ENCODE data around the gene UTY.
A peak's percentile ranks its signal among the peaks of the same experiment; 100 is the strongest.

The UTY gene

DNA sequence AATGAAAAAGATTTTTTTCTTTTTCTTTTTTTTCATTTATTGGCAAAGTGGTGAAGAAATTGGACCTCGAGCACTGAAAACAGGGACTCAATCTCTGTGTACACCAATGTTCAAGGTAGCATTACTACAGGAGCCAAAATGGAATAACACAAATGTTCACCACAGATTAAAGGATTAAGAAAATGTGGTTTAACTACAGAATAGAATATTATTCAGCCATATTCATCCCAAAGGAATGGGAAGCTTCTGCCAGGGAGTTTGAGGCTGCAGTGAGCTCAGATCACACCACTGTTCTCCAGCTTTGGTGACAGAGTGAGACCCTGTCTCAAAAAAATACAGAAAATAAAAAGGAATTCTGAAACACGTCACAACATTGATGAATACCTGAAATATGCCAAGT is 81.0 kb downstream of the UTY start:
- no peak for DNase-seq

DNA sequence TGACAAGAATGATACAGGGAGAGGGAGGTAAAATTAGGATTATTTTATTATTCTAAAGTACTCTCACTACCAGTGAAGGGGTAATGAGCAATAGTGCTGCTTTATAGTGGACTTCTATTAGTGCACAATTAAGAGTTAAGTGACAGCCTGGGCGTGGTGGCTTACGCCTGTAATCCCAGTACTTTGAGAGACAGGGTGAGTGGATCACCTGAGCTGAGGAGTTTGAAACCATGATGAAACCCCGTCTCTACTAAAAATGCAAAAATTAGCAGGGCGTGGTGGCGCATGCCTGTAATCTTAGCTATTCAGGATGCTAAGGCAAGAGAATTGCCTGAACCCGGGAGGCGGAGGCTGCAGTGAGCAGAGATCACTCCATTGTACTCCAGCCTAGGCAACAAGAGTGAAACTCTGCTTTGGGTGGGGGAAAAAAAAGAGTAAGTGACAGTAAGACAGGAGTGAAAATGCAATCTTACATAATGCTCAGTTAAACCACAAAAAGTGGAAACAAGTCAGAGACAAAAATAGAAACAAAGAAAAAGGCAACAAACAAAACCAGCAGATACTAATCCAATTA is 98.6 kb downstream of the UTY start:
- no peak for DNase-seq

DNA sequence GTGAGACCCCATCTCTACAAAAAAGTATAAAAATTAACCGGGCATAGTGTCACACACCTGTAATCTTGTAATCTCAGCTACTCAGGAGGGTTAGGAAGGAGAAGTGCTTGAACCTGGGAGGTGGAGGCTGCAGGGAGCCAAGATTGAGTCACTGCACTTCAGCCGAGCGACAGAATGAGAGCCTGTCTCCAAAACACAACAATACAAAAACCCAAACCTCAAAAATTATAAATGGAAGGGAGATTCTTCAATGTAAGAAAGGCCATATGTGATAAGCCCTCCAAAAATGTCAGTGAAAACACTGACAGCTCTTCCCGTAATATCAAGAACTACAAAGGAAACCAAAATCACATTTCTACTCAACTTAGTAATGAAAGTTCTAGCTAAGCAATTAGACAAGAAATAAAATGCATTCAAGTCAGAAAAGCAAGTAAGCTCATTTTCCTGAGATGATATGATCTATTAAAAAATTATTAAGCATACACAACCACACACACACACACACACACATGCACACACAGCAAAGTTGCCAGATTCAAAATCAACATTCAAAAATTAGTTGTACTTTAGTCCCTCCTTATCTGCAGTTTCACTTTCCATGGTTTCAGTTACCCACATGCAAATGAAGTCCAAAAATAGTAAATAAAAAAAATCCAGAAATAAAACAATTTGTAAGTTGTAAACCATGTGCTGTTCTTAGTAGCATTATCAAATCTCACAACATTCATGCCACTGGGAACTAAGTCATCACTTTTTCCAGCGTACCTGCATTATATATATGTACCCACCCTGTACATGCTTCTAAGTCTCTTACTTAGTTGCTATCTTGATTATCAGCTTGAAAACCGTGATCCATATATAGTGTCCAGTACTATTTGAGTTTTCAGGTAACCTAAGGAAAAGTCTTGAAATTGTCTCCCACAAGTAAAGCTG is 108.7 kb downstream of the UTY start:
- DNase-seq = no peak

DNA sequence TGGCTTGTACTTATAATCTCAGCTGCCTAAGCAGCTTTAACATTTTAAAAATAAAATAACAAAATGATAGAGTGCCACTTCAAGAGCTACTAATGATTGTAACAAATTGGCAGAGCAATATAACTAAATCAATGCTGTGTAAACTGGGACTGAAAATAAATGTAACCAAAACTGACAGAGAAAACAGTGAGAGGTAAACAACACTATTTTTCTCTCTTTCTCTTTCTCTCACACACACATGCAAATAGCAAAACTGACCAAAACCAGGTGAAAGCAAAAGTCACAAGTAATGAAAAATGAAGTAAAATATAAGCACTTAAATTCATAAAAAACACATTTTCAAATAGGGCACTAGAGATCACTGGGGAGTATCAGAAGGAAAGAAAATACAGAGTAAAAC is 109.6 kb downstream of the UTY start:
- no peak for DNase-seq

DNA sequence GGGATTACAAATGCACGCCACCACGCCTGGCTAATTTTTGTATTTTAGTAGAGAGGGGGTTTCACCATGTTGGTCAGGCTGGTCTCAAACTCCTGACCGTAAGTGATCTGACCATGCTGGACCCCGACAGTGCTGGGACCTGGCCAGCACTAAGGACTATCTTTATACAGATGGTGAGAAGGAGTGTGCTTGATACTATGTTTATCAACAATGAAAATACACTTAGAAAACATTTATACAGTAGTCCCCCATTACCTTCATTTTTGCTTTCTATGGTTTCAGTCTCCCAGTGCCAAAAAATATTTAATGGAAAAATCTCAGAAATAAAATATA is 111.4 kb downstream of the UTY start:
- no peak for DNase-seq

DNA sequence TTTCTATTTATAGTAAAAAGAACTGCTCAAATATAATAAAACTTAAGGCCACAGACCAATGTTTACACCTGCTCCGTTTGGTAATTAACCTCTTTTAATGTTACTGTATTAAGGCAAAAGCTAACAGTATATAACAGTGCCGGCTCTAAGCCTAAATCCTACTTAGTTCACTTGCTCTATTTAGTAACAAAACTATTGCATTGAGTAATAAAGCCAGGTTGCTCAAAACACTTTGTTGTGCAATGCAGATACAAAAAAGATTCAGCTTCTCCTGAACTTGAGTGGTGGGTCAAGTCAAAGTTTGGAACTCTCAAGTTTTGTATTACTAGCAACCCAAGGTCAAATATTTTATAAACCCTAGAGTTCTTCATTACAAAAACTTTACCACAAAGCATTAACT is 116.2 kb downstream of the UTY start:
- no peak for DNase-seq

DNA sequence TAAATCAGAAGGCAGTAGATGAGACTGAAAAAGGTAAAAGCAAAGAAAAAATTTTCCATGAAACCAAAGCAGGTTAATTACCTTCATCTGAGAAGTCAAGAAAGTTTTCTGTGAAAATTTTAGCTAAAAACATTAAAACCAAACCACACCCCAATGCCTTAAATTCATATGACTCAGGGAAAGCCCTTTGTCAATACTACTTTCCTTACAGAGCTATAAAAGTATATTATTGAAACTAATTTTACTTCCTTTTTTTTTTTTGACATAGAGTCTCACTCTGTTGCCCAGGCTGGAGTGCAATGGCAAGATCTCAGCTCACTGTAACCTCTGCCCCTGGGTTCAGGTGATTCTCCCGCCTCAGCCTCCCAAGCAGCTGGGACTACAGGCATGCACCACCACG is 117.2 kb downstream of the UTY start:
- no peak for DNase-seq

DNA sequence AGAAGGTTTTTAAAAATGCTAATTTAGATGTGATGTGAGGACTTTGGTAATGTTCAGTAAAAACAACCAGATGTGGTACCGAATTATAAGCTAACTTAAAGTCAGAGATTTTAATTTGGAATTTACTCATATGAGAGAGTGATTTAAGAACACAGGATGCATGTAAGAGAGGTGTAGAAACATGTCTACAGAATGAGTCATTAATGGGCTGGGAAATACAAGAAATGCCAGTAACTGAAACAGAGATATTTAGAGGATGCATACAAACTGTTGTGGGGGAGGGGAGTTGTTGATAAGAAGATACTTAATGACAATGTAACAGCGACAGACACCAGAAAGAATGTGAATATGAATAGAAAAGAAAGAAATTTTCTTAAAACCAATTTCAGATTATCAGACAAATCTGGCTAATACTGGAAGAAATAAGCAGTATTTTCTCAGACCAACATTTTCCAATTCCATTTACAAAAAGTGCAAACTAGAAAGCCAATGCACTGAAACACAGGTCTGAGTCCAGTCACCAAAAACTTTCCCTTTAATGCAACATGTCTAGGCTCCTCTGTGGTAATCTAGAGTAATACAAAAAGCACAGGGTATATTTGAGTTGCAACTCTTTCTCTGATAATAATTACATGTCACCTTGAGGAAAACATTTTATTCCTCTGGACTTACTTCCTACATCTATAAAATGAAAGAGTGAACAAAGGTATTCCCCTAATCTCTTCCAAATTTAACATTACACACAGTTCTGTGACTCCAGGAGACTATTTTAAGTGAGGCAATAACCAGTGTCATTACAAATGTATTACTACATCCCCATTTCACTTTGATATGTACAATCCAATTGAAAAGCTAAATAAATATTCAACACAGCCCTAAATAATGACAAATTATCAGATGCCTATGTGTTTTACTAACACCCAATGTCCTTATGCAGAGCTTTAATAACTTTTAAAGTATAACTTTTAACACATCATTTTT is 117.9 kb downstream of the UTY start:
- DNase-seq = no peak

DNA sequence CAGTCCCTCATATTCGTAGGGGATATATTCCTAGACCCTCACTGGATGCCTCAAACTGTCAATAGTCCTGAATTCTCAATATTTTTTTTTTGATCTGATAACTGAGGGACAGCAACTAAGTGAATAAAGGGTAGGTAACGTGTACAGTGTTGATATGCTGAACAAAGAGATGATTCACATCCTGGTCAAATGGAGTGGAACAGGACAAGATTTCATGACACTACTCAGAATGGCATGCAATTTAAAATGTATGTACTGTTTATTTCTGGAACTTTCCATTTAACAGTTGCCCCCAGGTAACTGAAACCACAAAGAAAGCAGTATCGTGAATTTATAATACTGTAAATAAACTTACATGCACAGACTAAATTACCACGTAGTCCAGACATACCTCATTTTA is 128.4 kb downstream of the UTY start:
- DNase-seq = no peak

DNA sequence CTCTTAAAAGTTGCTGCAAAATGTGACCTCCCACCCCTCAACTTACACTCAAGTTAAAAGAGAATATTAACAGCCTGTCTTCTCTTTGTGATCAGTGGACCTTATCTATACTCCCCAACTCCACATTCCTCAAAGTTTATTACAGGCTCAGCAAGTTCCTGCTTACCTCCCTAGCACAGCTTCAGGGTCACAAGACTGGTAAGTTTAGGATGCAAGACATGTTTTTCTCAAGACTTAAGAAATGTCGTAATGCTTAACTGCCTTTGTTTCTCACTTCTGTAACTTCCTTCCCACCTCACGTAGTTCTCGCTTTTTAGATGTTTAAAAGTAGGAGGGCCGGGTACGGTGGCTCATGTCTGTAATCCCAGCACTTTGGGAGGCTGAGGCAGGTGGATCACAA is 132.7 kb downstream of the UTY start:
- DNase-seq = no peak

DNA sequence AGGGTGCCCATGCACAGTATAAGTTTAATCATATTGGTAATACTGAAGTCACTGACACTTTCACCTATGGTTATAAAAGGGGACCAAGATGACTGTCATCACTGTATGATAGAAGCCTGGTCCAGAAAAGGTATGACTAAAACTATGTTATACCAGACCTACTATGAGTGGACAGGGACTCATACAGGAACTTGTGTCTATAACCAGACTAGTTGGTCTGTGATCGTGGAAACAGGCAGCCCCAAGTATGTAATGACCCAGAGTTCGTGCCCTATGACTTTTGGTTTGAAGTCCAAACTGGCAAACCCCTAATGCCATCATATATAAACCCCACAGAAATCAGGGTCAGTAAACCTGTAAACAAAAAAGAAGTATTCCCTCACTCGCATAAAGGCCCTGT is 134.3 kb downstream of the UTY start:
- no peak for DNase-seq

DNA sequence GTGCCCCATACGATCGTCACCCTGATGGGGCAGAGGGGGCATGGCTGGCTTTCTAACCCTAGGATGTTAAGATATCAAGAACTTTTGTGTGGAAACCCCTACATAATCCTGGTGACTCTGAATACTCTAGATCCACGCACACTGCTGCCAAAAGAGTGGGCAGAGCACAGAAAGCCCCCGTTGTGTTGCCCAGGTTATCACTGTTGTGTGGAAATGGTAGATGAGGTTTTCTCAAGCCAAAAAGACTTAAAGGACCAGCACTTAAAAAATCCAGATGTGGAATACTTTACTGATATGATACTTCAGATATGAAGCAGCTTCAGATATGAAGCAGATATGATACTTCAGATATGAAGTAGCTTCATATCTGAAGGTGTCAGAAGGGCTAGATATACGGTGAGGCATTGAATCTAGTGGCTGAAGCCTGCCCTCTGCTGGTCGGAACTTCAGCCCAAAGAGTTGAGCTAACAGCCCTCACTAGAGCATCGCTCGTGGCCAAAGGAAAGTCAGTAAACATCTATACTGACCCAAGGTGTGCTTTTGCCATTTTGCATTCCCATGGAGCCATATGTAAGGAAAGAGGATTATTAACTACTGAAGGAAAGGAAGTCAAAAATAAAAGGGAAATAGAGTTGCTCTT is 136.4 kb downstream of the UTY start:
- DNase-seq = peak; percentile 80

DNA sequence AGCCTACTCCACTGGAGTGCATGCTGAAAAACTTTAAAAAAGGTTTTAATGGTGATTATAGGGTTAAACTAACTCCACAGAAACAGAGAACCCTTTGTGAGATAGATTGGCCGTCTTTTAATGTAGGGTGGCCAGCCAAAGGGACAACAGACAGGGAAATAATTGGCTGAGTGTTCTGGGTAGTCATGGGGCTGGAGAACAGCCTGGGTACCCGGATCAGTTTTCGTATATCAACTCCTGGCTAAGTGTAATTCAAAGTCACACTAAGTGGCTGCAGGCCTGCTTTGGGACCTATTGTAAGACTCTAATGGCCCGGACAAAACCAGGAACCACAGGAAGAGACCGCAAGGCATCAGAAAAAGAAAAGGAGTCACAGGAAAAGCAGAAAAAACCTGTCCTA is 139.9 kb downstream of the UTY start:
- DNase-seq = no peak

DNA sequence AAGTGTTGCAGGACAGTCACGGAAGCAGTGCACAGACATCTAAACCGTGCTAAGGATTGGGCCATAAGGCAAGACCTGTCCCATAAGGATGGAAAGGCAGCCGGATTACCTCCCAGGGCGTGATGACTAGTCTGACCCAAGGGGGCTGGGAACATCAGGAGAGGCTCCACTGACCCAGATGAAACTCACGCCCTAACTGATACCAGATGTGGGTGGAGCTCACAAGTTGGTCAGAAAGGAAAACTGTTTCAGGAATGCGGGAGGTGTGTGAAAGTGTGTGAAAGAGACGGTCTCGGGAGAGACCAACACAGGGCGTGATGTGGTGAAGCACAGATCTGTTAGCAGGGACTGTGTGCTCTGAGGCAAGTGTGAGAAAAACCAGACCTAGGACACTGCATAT is 140.5 kb downstream of the UTY start:
- no peak for DNase-seq

DNA sequence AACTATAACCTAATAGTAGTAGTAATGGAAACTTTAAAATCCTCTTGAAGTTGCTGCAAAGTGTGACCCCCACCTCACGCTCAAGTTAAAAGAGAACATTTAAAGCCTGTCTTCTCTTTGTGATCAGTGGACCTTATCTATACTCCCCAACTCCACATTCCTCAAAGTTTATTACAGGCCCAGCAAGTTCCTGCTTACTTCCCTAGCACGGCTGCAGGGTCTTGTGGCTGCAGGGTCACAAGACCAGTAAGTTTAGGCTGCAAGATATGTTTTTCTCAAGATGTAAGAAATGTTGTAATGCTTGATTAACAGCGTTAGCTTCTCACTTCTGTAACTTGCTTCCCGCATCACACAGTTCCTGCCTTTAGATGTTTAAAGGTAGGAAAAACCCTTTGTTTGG is 141.1 kb downstream of the UTY start:
- DNase-seq = no peak

DNA sequence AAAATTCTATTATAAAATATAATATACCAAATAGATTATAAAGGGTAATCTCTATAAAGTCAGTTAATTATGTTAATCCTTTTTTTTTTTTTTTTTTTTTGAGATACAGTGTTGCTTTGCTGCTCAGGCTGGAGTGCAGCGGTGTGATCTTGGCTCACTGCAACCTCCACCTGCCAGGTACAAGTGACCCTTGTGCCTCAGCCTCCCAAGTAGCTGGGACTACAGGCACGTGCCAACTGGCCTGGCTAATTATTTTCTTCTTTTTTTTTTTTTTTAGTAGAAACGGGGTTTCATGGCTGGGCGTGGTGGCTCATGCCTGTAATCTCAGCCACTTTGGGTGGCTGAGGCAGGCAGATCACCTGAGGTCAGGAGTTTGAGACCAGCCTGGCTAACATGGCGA is 141.9 kb downstream of the UTY start:
- no peak for DNase-seq

DNA sequence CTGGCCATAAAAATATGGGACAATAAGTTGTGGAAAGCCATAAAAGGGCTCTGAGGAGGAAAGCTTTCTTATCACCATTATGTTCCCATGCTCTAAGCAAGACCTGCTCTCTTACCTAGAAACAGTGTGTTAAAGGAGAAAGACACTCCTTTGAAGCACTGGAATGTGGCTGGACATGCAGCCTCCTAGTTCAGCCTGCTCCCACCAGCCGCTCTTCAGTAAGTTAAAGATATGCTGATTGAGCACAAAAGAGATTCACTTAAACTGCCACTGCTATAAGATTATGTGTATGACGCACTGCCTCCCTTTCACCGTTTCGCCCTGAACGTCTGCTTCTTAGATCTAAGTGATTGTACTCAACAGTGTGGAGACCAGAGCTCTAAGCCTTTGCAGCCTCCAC is 146.0 kb downstream of the UTY start:
- DNase-seq = no peak

DNA sequence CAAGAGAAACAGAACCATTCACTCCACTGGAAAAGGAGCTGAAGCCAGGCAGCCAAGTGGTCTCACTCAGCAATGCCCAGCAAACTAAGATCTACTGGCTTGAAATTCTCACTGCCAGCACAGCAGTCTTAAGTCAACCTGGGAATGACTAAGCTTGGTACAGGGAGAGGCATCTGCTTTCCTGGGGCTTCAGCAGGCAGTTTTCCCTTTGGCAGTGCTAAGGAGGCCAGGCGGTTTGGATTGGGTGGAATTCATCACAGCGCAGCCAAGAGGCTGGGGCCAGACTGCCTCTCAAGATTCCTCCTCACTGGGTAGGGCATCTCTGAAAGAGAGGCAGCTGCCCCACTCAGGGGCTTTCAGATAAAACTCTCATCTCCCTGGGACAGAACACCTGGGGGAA is 149.2 kb downstream of the UTY start:
- DNase-seq = no peak

DNA sequence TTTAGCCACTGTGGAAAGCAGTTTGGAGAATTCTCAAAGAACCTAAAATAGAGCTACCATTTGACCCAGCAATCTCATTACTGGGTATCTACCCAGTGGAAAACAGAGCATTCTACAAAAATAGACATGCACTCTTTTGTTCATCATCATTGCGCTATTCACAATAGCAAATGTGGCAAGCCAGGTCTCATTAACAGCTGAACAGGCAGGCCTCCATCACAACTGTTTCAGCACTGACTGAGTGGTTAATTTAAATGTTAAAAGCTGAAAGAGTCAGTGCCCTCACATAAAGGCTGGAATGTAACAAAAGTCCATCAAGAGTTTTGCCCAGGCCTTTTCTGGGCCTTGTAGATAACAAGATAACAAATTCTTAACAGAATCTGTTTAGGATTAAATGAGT is 166.9 kb downstream of the UTY start:
- DNase-seq = no peak

DNA sequence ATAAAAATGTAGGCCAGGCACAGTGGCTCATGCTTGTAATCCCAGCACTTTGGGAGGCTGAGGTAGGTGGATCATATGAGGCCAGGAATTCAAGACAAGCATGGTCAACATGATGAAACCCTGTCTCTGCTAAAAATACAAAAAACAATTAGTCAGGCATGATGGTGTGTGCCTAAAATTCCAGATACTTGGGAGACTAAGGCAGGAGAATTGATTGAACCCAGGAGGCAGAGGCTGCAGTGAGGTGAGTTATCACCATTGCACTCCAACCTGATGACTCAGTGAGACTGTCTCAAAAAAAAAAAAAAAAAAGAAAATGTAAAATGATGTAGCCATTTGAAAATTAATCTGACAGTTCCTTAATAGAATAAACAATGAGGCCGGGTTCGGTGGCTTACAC is 171.9 kb downstream of the UTY start:
- DNase-seq = no peak

DNA sequence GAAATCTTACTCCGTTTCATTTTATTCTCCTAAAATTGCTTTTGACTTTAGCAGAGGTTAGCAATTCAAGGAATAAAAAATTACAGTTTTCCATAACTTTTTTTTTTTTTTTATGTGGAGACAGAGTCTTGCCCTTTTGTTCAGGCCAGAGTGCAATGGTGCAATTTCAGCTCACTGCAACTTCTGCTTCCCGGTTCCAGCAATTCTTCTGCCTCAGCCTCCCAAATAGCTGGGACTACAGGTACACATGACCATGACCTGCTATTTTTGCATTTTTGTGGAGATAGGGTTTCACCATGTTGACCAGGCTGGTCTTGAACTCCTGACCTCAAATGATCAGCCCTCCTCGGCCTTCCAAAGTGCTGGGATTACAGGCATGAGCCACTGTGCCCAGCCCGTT is 179.0 kb downstream of the UTY start:
- no peak for DNase-seq

DNA sequence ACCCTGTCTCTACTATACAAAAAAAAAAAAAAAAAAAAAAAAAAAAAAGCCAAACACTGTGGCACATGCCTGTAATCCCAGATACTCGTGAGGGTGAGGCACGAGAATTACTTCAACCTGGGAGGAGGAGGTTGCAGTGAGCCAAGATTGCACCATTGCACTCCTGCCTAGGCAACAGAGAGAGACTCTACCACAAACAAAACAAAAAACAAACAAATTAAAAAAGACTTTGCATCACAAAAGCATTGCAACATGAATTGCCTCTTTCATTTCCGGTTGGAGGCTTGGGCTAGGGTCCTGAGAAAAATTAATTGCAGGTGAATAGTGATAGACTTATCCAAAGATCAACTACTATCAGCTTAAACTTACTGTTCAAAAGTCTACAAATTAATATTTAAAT is 180.4 kb downstream of the UTY start:
- no peak for DNase-seq

DNA sequence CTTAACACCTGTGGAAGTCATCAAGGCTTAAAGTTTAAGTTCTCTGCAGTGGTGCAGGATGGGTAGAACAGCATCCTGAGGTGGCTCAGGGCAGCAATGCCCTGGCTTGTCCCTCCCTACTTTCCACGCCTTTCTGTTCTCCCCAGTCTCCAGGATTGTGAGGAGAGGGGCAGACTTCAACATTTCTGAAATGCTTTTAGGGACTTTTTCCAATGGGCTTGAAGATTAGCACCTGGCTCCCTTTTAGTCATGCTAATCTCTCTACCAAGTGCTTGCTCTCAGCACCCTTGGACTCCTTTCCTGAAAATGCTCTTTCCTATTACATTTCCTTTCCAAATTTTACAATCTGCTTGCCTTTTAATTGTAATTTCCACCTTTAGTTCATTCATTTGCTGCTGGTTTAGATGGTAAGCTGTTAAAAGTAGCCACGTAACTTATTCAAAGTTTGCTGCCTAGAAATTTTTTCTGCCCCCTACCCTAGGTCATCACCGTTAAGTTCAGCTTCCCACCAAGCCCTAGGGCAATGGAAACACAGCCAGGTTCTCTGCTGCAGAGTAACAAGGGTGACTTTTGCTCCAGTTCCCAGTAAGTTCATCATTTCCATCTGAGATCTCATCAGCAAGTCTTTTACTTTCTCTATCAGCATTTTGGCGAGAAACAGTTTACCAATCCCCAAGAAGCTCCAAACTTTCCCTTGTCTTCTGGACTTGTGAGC is 183.5 kb downstream of the UTY start:
- no peak for DNase-seq
